ENCODE measurements around the gene PHEX.
A peak's percentile ranks its signal among the peaks of the same experiment; 100 is the strongest.

Gene PHEX

GRCh38 chrX:22041907-22042530 is 9.9 kb downstream of the PHEX start:
- DNase-seq: no peak

GRCh38 chrX:22043872-22044271 is 11.7 kb downstream of the PHEX start:
- DNase-seq: no peak

- DNase-seq: no peak
Observed at GRCh38 chrX:22047468-22047867, 15.3 kb downstream of the PHEX start.

GRCh38 chrX:22053481-22053880 is 21.4 kb downstream of the PHEX start:
- DNase-seq: no peak

- DNase-seq: no peak
Observed at GRCh38 chrX:22056235-22056634, 24.1 kb downstream of the PHEX start.

GRCh38 chrX:22057667-22058066 is 25.5 kb downstream of the PHEX start:
- DNase-seq: no peak

- DNase-seq: no peak
Observed at GRCh38 chrX:22059775-22060174, 27.6 kb downstream of the PHEX start.

- peak; percentile 22 for DNase-seq
Observed at GRCh38 chrX:22060415-22061280, 28.5 kb downstream of the PHEX start.

- peak; percentile 22 for DNase-seq
Observed at GRCh38 chrX:22063284-22063683, 31.2 kb downstream of the PHEX start.

- no peak for DNase-seq
Observed at GRCh38 chrX:22069586-22069985, 37.5 kb downstream of the PHEX start.

GRCh38 chrX:22073928-22074327 is 41.8 kb downstream of the PHEX start:
- no peak for DNase-seq

- DNase-seq: no peak
Observed at GRCh38 chrX:22078117-22078516, 46.0 kb downstream of the PHEX start.

- DNase-seq: peak; percentile 42
Observed at GRCh38 chrX:22081475-22082092, 49.5 kb downstream of the PHEX start.

GRCh38 chrX:22086003-22086402 is 53.9 kb downstream of the PHEX start:
- no peak for DNase-seq

- no peak for DNase-seq
Observed at GRCh38 chrX:22087011-22087557, 55.0 kb downstream of the PHEX start.

- no peak for DNase-seq
Observed at GRCh38 chrX:22088326-22088725, 56.2 kb downstream of the PHEX start.

- DNase-seq: no peak
Observed at GRCh38 chrX:22090181-22090580, 58.1 kb downstream of the PHEX start.

GRCh38 chrX:22093550-22093949 is 61.4 kb downstream of the PHEX start:
- DNase-seq: no peak

GRCh38 chrX:22095286-22095685 is 63.2 kb downstream of the PHEX start:
- no peak for DNase-seq

GRCh38 chrX:22095856-22096255 is 63.7 kb downstream of the PHEX start:
- DNase-seq: no peak

- DNase-seq: no peak
Observed at GRCh38 chrX:22097012-22097694, 65.0 kb downstream of the PHEX start.

GRCh38 chrX:22105231-22105630 is 73.1 kb downstream of the PHEX start:
- no peak for DNase-seq

GRCh38 chrX:22105971-22106370 is 73.8 kb downstream of the PHEX start:
- no peak for DNase-seq

Data from stimulated activated naive CD4-positive, alpha-beta T cell treated with Interleukin-2 at 50 U/mL for 16 hours (primary cell).